Measurements from ENCODE around the gene ATP13A4.

DNA sequence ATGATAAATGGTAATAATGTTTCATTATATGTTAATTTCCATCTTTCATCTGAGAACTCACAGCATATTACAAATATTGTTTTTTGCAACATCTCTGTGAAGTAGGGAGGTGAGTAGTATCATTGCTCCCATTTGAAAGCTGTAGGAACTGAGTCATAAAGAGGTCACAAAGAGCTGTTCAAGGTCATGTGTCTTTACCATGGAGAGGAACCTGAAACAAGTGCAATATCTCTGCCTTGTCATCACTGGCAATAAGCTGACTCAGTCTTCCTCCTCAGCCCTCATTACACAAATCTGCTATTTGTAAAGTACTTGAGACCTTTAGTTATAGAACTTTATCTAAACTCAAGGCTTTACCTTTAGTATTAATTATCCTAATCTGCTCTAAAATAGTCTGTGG, 4.4 kb upstream of the ATP13A4 start:
- TF ChIP-seq, protein P1, sequence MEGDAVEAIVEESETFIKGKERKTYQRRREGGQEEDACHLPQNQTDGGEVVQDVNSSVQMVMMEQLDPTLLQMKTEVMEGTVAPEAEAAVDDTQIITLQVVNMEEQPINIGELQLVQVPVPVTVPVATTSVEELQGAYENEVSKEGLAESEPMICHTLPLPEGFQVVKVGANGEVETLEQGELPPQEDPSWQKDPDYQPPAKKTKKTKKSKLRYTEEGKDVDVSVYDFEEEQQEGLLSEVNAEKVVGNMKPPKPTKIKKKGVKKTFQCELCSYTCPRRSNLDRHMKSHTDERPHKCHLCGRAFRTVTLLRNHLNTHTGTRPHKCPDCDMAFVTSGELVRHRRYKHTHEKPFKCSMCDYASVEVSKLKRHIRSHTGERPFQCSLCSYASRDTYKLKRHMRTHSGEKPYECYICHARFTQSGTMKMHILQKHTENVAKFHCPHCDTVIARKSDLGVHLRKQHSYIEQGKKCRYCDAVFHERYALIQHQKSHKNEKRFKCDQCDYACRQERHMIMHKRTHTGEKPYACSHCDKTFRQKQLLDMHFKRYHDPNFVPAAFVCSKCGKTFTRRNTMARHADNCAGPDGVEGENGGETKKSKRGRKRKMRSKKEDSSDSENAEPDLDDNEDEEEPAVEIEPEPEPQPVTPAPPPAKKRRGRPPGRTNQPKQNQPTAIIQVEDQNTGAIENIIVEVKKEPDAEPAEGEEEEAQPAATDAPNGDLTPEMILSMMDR (IDR thresholded peaks at IDR 0.05): no peak
- TF ChIP-seq POLR2A (IDR thresholded peaks at IDR 0.05): no peak

Data from vagina (tissue), 2 donors.